Peyer's patch (tissue), 4 donors: ENCODE data around the gene C1orf167. TPM values are rescaled to one million over a fixed set of nuclear protein-coding genes. Genes with fewer than 3 reads are reported as not detected.
A peak's percentile ranks its signal among the peaks of the same experiment; 100 is the strongest.

Experiments used
- DNase-seq, 3 donors: peaks; one replicate each; pipeline ENCODE4 v3.0.0-alpha.2; 2017 to 2019
- H3K27ac ChIP-seq, 4 donors: fragments of 200-600 bp; sonication (generic); one replicate each; pipeline ENCODE4 v1.5.1; 2016 to 2019
- H3K27me3 ChIP-seq, 2 donors: fragments of 200-600 bp; sonication (generic); one replicate each; pipeline ENCODE4 v1.5.1; 2019
- H3K36me3 ChIP-seq, 3 donors: fragments of 200-600 bp; sonication (generic); one replicate each; pipeline ENCODE4 v1.5.1; 2016 to 2019
- H3K4me1 ChIP-seq, 4 donors: fragments of 200-600 bp; sonication (generic); one replicate each; pipeline ENCODE4 v1.5.1; 2016 to 2019
- H3K4me3 ChIP-seq, 4 donors: fragments of 200-600 bp; sonication (generic); 1 replicate in 3 of 4; 2 replicates in 1 of 4; pipeline ENCODE4 v1.5.1; 2016 to 2019; ENCODE audit warnings: mild to moderate bottlenecking in 1 of 4
- H3K9me3 ChIP-seq, 4 donors: fragments of 200-600 bp; sonication (generic); one replicate each; pipeline ENCODE4 v1.5.1; 2016 to 2019; ENCODE audit warnings: mild to moderate bottlenecking in 1 of 4
- POLR2A ChIP-seq, 2 donors: fragments of 450-650 bp; IDR thresholded peaks; one replicate each; pipeline ENCODE4 v1.5.1; 2017; ENCODE audit warnings: antibody characterized with exemption in 2 of 2, mild to moderate bottlenecking in 2 of 2, moderate library complexity in 2 of 2
- total RNA-seq, 4 donors: library from RNA; depleted of rRNA; stranded (reverse); fragments of >200 nt; gene quantifications; one replicate each; pipeline ENCODE4 v1.1.0, GENCODE V29; 2016
- TF ChIP-seq, protein P1 (sequence below), 6 experiments: fragments of 450-650 bp in 4 of 6; fragments of 200-600 bp in 2 of 6; sonication (generic) in 1 of 6; IDR thresholded peaks; one replicate each; pipeline ENCODE4 v1.5.1; 2017 to 2019; ENCODE audit warnings: antibody characterized with exemption in 6 of 6, mild to moderate bottlenecking in 3 of 6, moderate library complexity in 1 of 6

C1orf167 gene
- total RNA-seq, 4 donors from 2014 or later = not detected

DNA sequence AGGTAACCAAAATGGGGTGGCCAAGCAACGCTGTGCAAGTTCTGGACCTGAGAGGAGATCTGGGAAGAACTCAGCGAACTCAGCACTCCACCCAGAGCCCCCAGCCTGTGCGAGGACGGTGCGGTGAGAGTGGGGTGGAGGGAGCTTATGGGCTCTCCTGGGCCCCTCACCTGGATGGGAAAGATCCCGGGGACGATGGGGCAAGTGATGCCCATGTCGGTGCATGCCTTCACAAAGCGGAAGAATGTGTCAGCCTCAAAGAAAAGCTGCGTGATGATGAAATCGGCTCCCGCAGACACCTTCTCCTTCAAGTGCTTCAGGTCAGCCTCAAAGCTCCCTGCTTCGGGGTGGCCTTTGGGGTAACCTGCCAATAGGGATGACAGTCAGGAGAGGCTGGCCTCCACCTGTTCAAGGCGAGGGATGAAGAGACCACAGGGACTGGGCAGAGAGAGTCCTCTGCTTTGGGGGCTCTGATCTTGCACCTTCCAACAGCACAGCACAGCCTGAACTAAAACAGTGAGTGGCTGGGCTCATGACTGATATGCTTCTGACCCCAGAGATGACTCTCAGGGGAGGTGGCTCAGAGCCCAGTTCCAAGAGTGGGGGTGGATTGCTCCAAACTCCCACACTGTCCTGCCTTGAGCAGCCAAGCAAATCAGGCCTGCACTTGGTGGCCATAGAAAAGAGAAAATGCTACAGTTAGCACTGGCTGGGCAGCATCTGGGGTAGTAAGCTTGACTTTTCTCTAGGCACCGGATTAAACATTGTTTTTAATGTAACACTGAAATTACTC is 34.2 kb downstream of the C1orf167 start:
- peaks cover 0 to 70% (median 0%) of the 10 kb centered on the region in 3 donors for H3K36me3 ChIP-seq
- H3K27ac ChIP-seq = peak overlapping the region in 1 of 4 donors; percentile 4
- no peak for DNase-seq

DNA sequence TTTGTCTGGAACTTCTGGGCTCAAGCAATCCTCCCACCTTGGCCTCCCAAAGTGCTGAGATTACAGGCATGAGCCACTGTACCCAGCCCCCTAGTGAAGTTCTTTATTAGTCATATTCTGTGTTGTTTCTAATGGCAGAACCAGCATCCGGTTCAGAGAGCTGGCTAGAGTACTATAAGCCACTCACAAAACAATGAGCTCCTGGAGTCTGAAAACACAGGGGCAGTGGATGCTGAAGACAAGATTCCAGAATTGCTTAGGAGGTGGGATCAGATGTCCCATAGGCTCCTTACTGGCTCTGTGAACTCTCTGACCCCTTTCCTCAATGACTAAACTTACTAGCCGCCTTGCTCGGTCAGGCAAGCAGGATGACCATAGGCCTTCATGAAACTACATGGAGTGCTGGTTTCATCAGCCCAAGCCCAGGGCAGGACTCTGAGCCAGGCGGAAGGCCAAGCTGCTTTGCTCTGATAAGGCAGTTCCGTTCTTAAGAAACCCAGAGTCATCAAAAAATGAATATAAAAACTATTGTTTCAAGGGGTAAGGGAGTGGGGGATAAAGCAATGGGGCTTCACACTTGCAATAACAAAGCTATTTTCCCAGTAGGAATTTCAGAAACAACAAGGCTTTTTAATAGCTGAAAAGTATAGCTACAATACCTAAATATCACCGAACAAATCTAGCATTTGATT is 35.7 kb downstream of the C1orf167 start:
- TF ChIP-seq POLR2A (IDR thresholded peaks at IDR 0.05) = no peak
- TF ChIP-seq, protein P1, sequence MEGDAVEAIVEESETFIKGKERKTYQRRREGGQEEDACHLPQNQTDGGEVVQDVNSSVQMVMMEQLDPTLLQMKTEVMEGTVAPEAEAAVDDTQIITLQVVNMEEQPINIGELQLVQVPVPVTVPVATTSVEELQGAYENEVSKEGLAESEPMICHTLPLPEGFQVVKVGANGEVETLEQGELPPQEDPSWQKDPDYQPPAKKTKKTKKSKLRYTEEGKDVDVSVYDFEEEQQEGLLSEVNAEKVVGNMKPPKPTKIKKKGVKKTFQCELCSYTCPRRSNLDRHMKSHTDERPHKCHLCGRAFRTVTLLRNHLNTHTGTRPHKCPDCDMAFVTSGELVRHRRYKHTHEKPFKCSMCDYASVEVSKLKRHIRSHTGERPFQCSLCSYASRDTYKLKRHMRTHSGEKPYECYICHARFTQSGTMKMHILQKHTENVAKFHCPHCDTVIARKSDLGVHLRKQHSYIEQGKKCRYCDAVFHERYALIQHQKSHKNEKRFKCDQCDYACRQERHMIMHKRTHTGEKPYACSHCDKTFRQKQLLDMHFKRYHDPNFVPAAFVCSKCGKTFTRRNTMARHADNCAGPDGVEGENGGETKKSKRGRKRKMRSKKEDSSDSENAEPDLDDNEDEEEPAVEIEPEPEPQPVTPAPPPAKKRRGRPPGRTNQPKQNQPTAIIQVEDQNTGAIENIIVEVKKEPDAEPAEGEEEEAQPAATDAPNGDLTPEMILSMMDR (IDR thresholded peaks at IDR 0.05) = no peak
- Histone ChIP-seq H3K9me3 (no peaks in the 10 kb centered on the region), H3K27me3 (no peaks in the 10 kb centered on the region), H3K27ac (peak overlapping the region in 2 of 4 donors; percentile 5 to 27), H3K4me3 (no peak overlapping the region), H3K4me1 (peaks cover 0 to 6% (median 2%) of the 10 kb centered on the region in 4 donors), H3K36me3 (peaks cover 0 to 72% (median 0%) of the 10 kb centered on the region in 3 donors)
- DNase-seq = no peak

More for the DNA sequence above, 34.2 kb downstream of the C1orf167 start:
- TF ChIP-seq POLR2A (IDR thresholded peaks at IDR 0.05) = no peak
- TF ChIP-seq, protein P1 (IDR thresholded peaks at IDR 0.05) = no peak
- Histone ChIP-seq H3K9me3 (no peaks in the 10 kb centered on the region), H3K4me1 (peaks cover 0 to 8% (median 2%) of the 10 kb centered on the region in 4 donors), H3K27me3 (no peaks in the 10 kb centered on the region), H3K4me3 (no peak overlapping the region)

DNA sequence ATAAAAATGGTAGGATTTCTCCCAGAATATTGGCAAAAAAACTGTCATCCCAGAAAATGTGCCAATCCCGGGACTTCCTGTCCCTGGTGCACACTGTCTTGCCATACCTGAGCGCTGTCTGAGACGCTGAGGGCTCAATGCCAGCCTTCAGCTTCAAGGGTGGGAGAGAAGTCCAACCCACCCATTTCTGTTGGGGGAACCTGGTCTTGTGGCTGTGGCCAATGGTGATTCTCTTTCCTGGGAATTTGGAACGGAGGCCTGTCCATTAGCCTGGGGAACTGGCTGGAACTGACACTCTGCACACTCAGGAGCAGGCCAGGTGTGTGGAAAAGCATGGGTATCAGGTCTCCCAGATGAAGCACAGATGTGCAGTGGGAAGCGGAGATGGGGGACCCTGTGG is 37.1 kb downstream of the C1orf167 start:
- Histone ChIP-seq H3K4me3 (no peak overlapping the region), H3K4me1 (peaks cover 3 to 19% (median 13%) of the 10 kb centered on the region in 4 donors), H3K27me3 (no peaks in the 10 kb centered on the region), H3K9me3 (no peaks in the 10 kb centered on the region), H3K36me3 (peaks cover 0 to 63% (median 0%) of the 10 kb centered on the region in 3 donors), H3K27ac (no peak overlapping the region)
- DNase-seq = no peak
- TF ChIP-seq, protein P1 (IDR thresholded peaks at IDR 0.05) = no peak
- TF ChIP-seq POLR2A (IDR thresholded peaks at IDR 0.05) = no peak

DNA sequence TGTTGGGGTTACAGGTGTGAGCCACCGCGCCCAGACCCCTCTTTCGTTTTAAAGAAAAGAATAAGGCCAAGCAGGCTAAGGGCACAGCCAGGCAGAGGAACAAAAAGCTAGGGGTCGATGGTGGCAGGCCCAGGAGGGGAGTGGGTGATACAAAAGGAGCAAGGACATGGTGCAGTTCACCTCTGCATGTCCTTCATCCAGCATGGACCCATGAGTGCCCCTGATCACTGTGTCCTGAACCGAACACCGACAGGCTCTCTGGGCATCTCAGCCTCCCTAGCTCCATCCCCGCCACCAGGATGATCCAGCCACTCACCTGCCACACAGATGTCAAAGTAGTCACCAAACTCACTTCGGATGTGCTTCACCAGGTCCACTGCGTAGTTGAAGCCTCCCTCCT is 37.9 kb downstream of the C1orf167 start:
- Histone ChIP-seq H3K36me3 (peaks cover 0 to 55% (median 0%) of the 10 kb centered on the region in 3 donors), H3K27me3 (no peaks in the 10 kb centered on the region), H3K4me3 (no peak overlapping the region), H3K4me1 (peaks cover 3 to 27% (median 15%) of the 10 kb centered on the region in 4 donors), H3K27ac (no peak overlapping the region), H3K9me3 (no peaks in the 10 kb centered on the region)
- DNase-seq = no peak
- TF ChIP-seq POLR2A (IDR thresholded peaks at IDR 0.05) = no peak
- TF ChIP-seq, protein P1 (IDR thresholded peaks at IDR 0.05) = no peak

DNA sequence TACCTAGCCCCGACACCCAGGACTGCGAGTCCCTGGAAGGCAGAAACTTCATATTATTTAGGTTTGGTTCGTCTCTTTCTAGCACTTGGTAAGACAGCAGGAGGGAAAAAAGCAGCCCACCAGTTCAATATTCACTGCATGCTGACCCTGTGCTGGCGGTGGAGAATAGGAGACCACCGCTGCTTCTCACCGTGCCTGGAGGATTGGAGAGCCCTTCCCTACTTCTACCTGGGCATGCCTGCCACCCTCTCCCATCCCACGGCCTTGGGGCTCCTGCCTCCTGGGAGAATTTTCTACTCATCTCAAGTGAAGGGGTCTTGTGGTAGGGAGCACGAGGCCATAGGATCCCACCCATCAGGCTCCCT is 38.4 kb downstream of the C1orf167 start:
- Histone ChIP-seq H3K27me3 (no peaks in the 10 kb centered on the region), H3K4me3 (no peak overlapping the region), H3K4me1 (peaks cover 3 to 29% (median 15%) of the 10 kb centered on the region in 4 donors), H3K9me3 (no peaks in the 10 kb centered on the region), H3K36me3 (peaks cover 0 to 50% (median 0%) of the 10 kb centered on the region in 3 donors), H3K27ac (no peak overlapping the region)
- TF ChIP-seq, protein P1 (IDR thresholded peaks at IDR 0.05) = no peak
- no peak for TF ChIP-seq POLR2A (IDR thresholded peaks at IDR 0.05)
- DNase-seq = no peak
